HepG2 (cell line): Measurements from ENCODE around the gene PNMA6F. TPM values are rescaled to one million over a fixed set of nuclear protein-coding genes. Genes with fewer than 3 reads are reported as not detected.

Source experiments
- ATAC-seq: fragments of 200-7000 bp; cut with Tn5 transposase; 3 replicates; pipeline ENCODE4 v1.9.1; 2020; ENCODE audit warnings: mild to moderate bottlenecking, moderate library complexity
- BruUV-seq: library from RNA; stranded (reverse); fragments of 400-500 nt; replicated peaks from 2 replicates; lab custom pipeline; 2021; lab: Mats Ljungman, UMichigan
- CTCF ChIA-PET: fragments of 300-600 bp; formaldehyde crosslinking; extraction: SDS; loops from one replicate; lab custom pipeline; 2021; ENCODE audit warnings: low total read pairs, inconsistent platforms, low intra/inter-chr PET ratio; lab: Yijun Ruan, JAX
- POLR2A ChIA-PET: fragments of 350-600 bp; sonication (Branson Sonifier 250); formaldehyde crosslinking; loops from one replicate; lab custom pipeline; 2020; ENCODE audit warnings: antibody characterized with exemption, inconsistent platforms; lab: Yijun Ruan, JAX
- DNase-seq: peaks from one replicate; pipeline ENCODE4 v3.0.0-alpha.2; 2015; ENCODE audit warnings: low spot score
- FAIRE-seq: peaks from 3 replicates; lab custom pipeline; 2011; peaks lifted over from hg19 to GRCh38; lab: Jason Lieb, UNC
- H2AFZ ChIP-seq: one replicate; pipeline ENCODE4 v1.6.1; 2011; ENCODE audit warnings: low read length, inconsistent platforms
- H3K27ac ChIP-seq: fragments of 300-600 bp; 3 replicates; pipeline ENCODE4 v1.8.0; 2011; ENCODE audit warnings: mixed run types, mild to moderate bottlenecking, mixed read lengths, low read length, inconsistent platforms; ENCODE audit not compliant: insufficient read depth; ENCODE audit errors: extremely low read length
- H3K27me3 ChIP-seq, 2 experiments: fragments of 200-600 bp in 1 of 2; 2 replicates in 1 of 2; 3 replicates in 1 of 2; pipeline versions ENCODE4 v1.6.0 to v1.8.0; 2011; ENCODE audit warnings: low read length in 2 of 2, mild to moderate bottlenecking in 2 of 2, moderate library complexity in 2 of 2, inconsistent platforms in 1 of 2; ENCODE audit not compliant: insufficient read depth in 2 of 2, control insufficient read depth in 1 of 2
- H3K36me3 ChIP-seq, 2 experiments: fragments of 200-600 bp in 1 of 2; replicated peaks in 1 of 2; 2 replicates in 1 of 2; 3 replicates in 1 of 2; pipeline versions ENCODE4 v1.5.1 to v1.8.0; 2011; ENCODE audit warnings: low read length in 2 of 2, inconsistent platforms in 1 of 2; ENCODE audit not compliant: insufficient read depth in 2 of 2, control insufficient read depth in 1 of 2
- H3K4me1 ChIP-seq: 2 replicates; pipeline ENCODE4 v1.5.1; 2012; ENCODE audit warnings: low read length, inconsistent platforms; ENCODE audit not compliant: insufficient read depth
- H3K4me2 ChIP-seq: 2 replicates; pipeline ENCODE4 v1.6.0; 2011; ENCODE audit warnings: low read depth, low read length, inconsistent platforms
- H3K4me3 ChIP-seq, 3 experiments: fragments of 200-600 bp in 1 of 3; sonication (generic), shearing (Covaris generic) in 1 of 3; replicated peaks in 1 of 3; 2 replicates each; pipeline ENCODE4 v1.5.1; 2011 to 2016; ENCODE audit warnings: low read length in 3 of 3, inconsistent platforms in 2 of 3, low read depth in 2 of 3, mild to moderate bottlenecking in 2 of 3, control low read depth in 1 of 3, mixed read lengths in 1 of 3; ENCODE audit not compliant: insufficient read depth in 1 of 3
- H3K79me2 ChIP-seq: one replicate; pipeline ENCODE4 v1.6.1; 2011; ENCODE audit warnings: low read length, inconsistent platforms; ENCODE audit not compliant: insufficient read depth
- H3K9ac ChIP-seq: 2 replicates; pipeline ENCODE4 v1.6.0; 2011; ENCODE audit warnings: mild to moderate bottlenecking, low read depth, low read length, inconsistent platforms; ENCODE audit not compliant: insufficient read depth
- H3K9me3 ChIP-seq: 2 replicates; pipeline ENCODE4 v1.5.1; 2012; ENCODE audit warnings: mild to moderate bottlenecking, low read length
- H4K20me1 ChIP-seq: 2 replicates; pipeline ENCODE4 v1.6.0; 2011; ENCODE audit warnings: inconsistent platforms, mild to moderate bottlenecking, low read length, moderate library complexity; ENCODE audit not compliant: insufficient read depth
- CBX2 ChIP-seq, 2 experiments: fragments of 200-600 bp in 1 of 2; sonication (generic); formaldehyde crosslinking in 1 of 2; IDR thresholded peaks; 2 replicates each; pipeline versions ENCODE4 v1.7.0 to v1.8.1; 2018 to 2022; ENCODE audit warnings: low read depth in 2 of 2, low read length in 1 of 2, mild to moderate bottlenecking in 1 of 2, missing genetic modification reagents in 1 of 2
- CEBPB ChIP-seq: IDR thresholded peaks from 2 replicates; pipeline ENCODE4 v1.6.1; 2011; ENCODE audit warnings: low read depth, low read length, improper control_type of control experiment, borderline replicate concordance
- GPN1 ChIP-seq: sonication (generic); formaldehyde crosslinking; IDR thresholded peaks from 2 replicates; pipeline ENCODE4 v1.5.1; 2020; ENCODE audit warnings: missing genetic modification reagents, borderline replicate concordance
- MATR3 ChIP-seq: sonication (generic); formaldehyde crosslinking; IDR thresholded peaks from 2 replicates; pipeline ENCODE4 v1.4.0; 2020; ENCODE audit warnings: missing genetic modification reagents
- MED1 ChIP-seq: sonication (generic); formaldehyde crosslinking; IDR thresholded peaks from 2 replicates; pipeline ENCODE4 v1.4.0; 2020; ENCODE audit warnings: missing genetic modification reagents
- MXD4 ChIP-seq: IDR thresholded peaks from 2 replicates; pipeline ENCODE4 v1.6.1; 2016; ENCODE audit warnings: mild to moderate bottlenecking, missing biosample characterization, missing genetic modification reagents
- POGZ ChIP-seq: sonication (generic); formaldehyde crosslinking; IDR thresholded peaks from 2 replicates; pipeline ENCODE4 v1.4.0; 2020; ENCODE audit warnings: mild to moderate bottlenecking, missing genetic modification reagents
- PPARG ChIP-seq: conservative IDR thresholded peaks from 2 replicates; pipeline ENCODE4 v1.6.1; 2016; ENCODE audit warnings: missing biosample characterization, missing genetic modification reagents
- SNAPC5 ChIP-seq: sonication (generic); formaldehyde crosslinking; IDR thresholded peaks from 2 replicates; pipeline ENCODE4 v1.8.1; 2023; ENCODE audit warnings: mild to moderate bottlenecking, missing genetic modification reagents, borderline replicate concordance
- ZFP91 ChIP-seq: sonication (generic); formaldehyde crosslinking; IDR thresholded peaks from 2 replicates; pipeline ENCODE4 v1.9.0; 2022; ENCODE audit warnings: missing genetic modification reagents, mild to moderate bottlenecking, borderline replicate concordance
- ZNF3 ChIP-seq: IDR thresholded peaks from 2 replicates; pipeline ENCODE4 v1.7.0; 2017; ENCODE audit warnings: inconsistent platforms
- ZNF350 ChIP-seq: sonication (generic); formaldehyde crosslinking; IDR thresholded peaks from 2 replicates; pipeline ENCODE4 v1.4.0; 2020; ENCODE audit warnings: mild to moderate bottlenecking, low read depth, missing genetic modification reagents, borderline replicate concordance
- ZNF362 ChIP-seq: sonication (generic); formaldehyde crosslinking; IDR thresholded peaks from 2 replicates; pipeline ENCODE4 v1.4.0; 2020; ENCODE audit warnings: missing genetic modification reagents, mild to moderate bottlenecking, borderline replicate concordance
- ZNF484 ChIP-seq: sonication (generic); formaldehyde crosslinking; IDR thresholded peaks from 2 replicates; pipeline ENCODE4 v1.5.1; 2020; ENCODE audit warnings: mild to moderate bottlenecking, low read depth, missing genetic modification reagents, borderline replicate concordance
- ZNF564 ChIP-seq: sonication (generic); formaldehyde crosslinking; IDR thresholded peaks from 2 replicates; pipeline ENCODE4 v1.8.1; 2023; ENCODE audit warnings: mild to moderate bottlenecking, missing genetic modification reagents
- ZNF891 ChIP-seq: sonication (generic); formaldehyde crosslinking; IDR thresholded peaks from 2 replicates; pipeline ENCODE4 v1.5.0; 2020; ENCODE audit warnings: mild to moderate bottlenecking, missing genetic modification reagents
- WGBS: methylation state at CpG from one replicate; pipeline ENCODE4 v1.1.6; 2017; ENCODE audit warnings: low lambda C conversion rate; 5-methylcytosine and 5-hydroxymethylcytosine counted together
- in situ Hi-C: cut with HindIII; loops from 2 replicates; pipeline ENCODE4 v1.10.0; 2017; ENCODE audit warnings: low pct_unique_long_range_greater_than_20kb; ENCODE audit not compliant: extremely low pct_ligation_motif_present
- intact Hi-C: fragments of 100-400 bp; cut with micrococcal nuclease; formaldehyde crosslinking; loops from one replicate; pipeline ENCODE4 v1.10.0; 2022; ENCODE audit not compliant: unreplicated experiment
- polyA plus RNA-seq, 8 experiments: library from polyadenylated mRNA; depleted of rRNA in 3 of 8; stranded (reverse) in 7 of 8; unstranded in 1 of 8; fragments of >200 nt; fragmentation: Illumina TruSeq in 4 of 8; extraction: Trizol in 4 of 8; gene quantifications; 2 replicates each; pipeline versions ENCODE4 v1.2.1 to v1.2.3, GENCODE V29; 2011 to 2016; ENCODE audit warnings: low read depth in 4 of 8, missing spikeins in 1 of 8, mixed read lengths in 1 of 8; ENCODE audit not compliant: insufficient read depth in 1 of 8
- total RNA-seq, 5 experiments: library from RNA; depleted of rRNA; stranded (reverse); fragments of >200 nt; fragmentation: Illumina TruSeq; extraction: Trizol; gene quantifications; 2 replicates each; pipeline ENCODE4 v1.2.3, GENCODE V29; 2016; ENCODE audit warnings: low read depth in 1 of 5

PNMA6F gene
- total and polyA plus RNA-seq, 2 of the 13 experiments (the other 11 are each of a cell fraction or from before 2014, with no cell fraction given) = not detected

GRCh38 chrX:153301746-153302145 lies 19.8 kb downstream of the PNMA6F start:
- no peak overlapping the region for H3K27ac ChIP-seq
- CTCF ChIA-PET = no interaction called here
- no peak overlapping the region for H3K4me3 ChIP-seq
- H2AFZ ChIP-seq = no peak overlapping the region
- no peaks in the 10 kb centered on the region for H3K36me3 ChIP-seq
- intact Hi-C loops = no loop called here
- no peaks in the 10 kb centered on the region; a peak in 1 of 5 replicates for H3K27me3 ChIP-seq
- DNase-seq (no peak), FAIRE-seq (no peak), ATAC-seq (no peak)
- POLR2A ChIA-PET = no interaction called here
- WGBS = 58% methylated on average over 3 of the region's 3 CpGs
- H3K4me2 ChIP-seq = no peak overlapping the region
- TF ChIP-seq ZFP91 (CRISPR knock-in tag) = no peak
- TF ChIP-seq CEBPB = no peak
- TF ChIP-seq MATR3 (CRISPR knock-in tag) = no peak
- TF ChIP-seq ZNF3 (CRISPR knock-in tag) = no peak
- no peak for TF ChIP-seq POGZ (CRISPR knock-in tag)
- TF ChIP-seq SNAPC5 = no peak
- TF ChIP-seq MED1 (CRISPR knock-in tag) = no peak
- no peaks in the 10 kb centered on the region for H4K20me1 ChIP-seq
- in situ Hi-C loops = no loop called here
- no peaks in the 10 kb centered on the region for H3K79me2 ChIP-seq
- H3K4me1 ChIP-seq = no peaks in the 10 kb centered on the region
- no peaks in the 10 kb centered on the region for H3K9me3 ChIP-seq
- BruUV-seq = no TSS peak
- no peak overlapping the region for H3K9ac ChIP-seq

- in situ Hi-C loops = no loop called here
- no peak for FAIRE-seq
- no peak overlapping the region for H3K27ac ChIP-seq
- TF ChIP-seq ZNF564 (CRISPR knock-in tag) (no peak), MED1 (CRISPR knock-in tag) (no peak), ZNF891 (CRISPR knock-in tag) (no peak), GPN1 (CRISPR knock-in tag) (no peak), ZNF362 (no peak), ZNF484 (no peak), MXD4 (CRISPR knock-in tag) (no peak), PPARG (CRISPR knock-in tag) (no peak), CBX2 (IDR thresholded peaks at IDR 0.05; ENCODE audit: low read depth, low read length) (no peak), CBX2 (CRISPR knock-in tag; IDR thresholded peaks at IDR 0.05; ENCODE audit: low read depth) (no peak), ZNF350 (CRISPR knock-in tag) (no peak)
Observed at GRCh38 chrX:153299855-153300254, 21.7 kb downstream of the PNMA6F start.

More at GRCh38 chrX:153299855-153300254, 21.7 kb downstream of the PNMA6F start:
- ATAC-seq = no peak
- Histone ChIP-seq H3K27me3 (no peaks in the 10 kb centered on the region; a peak in 1 of 5 replicates), H3K79me2 (no peaks in the 10 kb centered on the region), H3K36me3 (no peaks in the 10 kb centered on the region), H4K20me1 (no peaks in the 10 kb centered on the region), H3K9me3 (no peaks in the 10 kb centered on the region), H3K4me2 (no peak overlapping the region), H3K9ac (no peak overlapping the region), H2AFZ (no peak overlapping the region), H3K4me3 (no peak overlapping the region), H3K4me1 (no peaks in the 10 kb centered on the region)
- 4% methylated on average over 5 of the region's 5 CpGs for WGBS
- POLR2A ChIA-PET = no interaction called here
- DNase-seq = no peak
- BruUV-seq = no TSS peak
- intact Hi-C loops = no loop called here
- CTCF ChIA-PET = no interaction called here
